GM18909 (cell line): ENCODE results near the gene PLCXD1.
"Not testable (repeated sequence)": the region's sequence is repeated elsewhere in the genome, so short reads cannot be mapped to it uniquely, and the experiment has no call there.

ENCODE experiments used
- ATAC-seq: cut with Tn5 transposase; IDR thresholded peaks from one replicate; pipeline ENCODE4 v1.9.1; 2021; ENCODE audit warnings: mild to moderate bottlenecking; ENCODE audit not compliant: unreplicated experiment, poor library complexity

The PLCXD1 gene

DNA sequence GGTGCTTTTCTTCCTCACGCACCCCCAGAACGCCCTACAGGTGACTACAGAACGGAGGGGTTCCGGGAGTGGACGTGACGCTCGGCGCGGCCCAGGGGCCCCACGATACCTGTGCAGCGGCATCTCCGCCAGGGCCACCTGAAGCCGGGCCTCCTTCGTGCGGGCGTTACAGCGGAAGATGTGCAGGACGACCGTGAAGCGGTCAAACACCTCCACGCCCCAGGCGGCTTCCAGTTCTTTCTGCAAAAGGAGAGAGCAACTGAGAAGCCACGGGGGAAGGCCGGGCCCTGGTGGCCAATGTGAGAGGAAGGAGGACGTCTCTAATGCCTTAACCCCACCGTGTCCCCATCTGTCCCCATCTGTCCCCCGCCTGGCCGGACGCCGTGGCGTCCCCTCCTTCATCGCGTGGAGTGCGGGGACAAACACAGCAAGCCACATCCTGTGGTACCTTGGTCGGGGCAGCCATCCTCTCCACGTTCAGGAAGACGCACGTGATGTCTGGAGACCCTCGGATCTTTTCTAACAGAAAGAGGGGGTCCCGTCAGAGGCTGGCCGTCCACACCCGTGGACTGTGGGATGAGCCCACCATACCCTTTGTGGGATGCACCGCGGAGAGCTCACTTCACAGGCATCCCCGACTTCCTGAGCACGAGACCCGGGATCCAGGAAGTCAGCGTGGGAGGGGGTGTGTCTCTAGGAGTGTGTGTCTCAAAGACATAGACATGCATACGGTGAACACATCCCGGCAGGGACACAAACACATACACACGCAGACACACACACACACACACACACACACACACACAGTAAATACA lies 33.8 kb downstream of the PLCXD1 start:
- ATAC-seq: no peak

DNA sequence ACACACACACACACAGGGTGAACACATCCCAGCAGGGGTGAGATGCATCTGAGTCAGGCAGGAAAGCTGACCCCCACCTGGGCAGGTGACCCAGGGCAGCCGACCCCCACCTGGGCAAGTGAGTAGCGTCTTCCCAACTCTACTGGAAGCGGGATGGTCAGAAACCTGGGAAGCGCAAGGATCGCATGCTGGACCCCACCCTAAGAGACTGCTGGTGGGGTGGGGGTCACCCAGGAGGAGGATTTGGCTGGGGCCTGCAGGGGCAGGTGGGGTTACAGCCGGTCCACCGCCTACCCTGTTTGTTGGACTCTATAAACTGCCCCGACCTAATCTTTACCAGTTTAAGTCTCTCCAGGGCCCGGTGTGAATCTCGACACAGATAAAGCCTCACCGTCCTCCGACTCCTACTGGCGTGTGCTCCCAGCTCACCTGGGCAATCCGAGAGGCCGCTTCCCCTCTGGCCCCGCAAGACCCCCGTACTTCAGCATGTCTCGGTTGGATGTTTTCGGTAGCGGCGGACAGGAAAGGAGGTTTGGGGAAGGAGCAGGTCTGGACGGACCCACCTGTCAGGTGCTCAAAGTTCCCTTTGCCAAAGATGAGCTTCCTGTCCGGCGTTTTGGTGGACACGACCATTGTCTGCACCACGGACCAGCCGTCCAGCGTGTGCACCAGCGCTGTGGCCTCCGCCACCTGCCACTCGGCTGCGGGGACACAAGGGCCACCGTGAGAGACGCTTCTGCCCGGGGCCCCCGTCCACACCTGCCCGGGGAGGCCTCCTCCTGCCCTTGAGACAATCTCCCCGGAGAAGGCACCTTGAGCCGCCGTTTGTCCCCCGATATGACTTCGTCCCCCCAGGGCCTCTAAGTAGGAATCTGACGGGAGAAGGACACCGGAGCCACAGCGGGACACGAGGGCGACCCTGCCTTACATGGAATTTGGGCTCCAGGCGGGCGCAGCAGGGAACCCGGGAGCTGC lies 35.5 kb downstream of the PLCXD1 start:
- ATAC-seq: no peak

DNA sequence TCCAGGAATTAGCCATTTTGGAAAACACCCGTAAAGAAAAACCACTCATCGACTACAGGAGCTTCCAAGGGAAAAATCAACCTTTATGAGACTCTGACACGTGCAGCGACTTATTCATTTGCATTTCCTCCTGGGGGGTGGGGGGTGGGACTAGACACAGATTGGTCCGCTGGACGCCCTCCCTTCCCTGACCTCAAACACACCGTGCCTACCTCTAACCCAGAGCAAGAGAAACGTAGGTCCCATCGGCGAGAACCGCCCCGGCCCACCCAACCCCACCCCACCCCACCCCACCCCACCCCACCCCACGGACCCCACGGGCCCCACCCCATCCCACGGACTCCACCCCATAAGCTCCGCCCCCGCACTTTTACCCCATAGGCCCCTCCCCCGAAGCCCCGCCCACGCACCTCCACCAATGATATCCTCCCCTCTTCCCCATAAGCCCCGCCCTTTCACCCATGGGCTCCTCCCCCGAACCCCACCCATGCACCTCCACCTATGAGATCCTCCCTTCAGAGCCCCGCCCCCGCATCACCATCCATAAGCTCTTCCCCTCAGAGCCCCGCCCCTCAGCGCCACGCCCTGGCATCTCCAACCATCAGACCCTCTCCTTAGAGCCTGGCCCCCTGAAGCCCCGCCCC lies 36.4 kb downstream of the PLCXD1 start:
- ATAC-seq: no peak

DNA sequence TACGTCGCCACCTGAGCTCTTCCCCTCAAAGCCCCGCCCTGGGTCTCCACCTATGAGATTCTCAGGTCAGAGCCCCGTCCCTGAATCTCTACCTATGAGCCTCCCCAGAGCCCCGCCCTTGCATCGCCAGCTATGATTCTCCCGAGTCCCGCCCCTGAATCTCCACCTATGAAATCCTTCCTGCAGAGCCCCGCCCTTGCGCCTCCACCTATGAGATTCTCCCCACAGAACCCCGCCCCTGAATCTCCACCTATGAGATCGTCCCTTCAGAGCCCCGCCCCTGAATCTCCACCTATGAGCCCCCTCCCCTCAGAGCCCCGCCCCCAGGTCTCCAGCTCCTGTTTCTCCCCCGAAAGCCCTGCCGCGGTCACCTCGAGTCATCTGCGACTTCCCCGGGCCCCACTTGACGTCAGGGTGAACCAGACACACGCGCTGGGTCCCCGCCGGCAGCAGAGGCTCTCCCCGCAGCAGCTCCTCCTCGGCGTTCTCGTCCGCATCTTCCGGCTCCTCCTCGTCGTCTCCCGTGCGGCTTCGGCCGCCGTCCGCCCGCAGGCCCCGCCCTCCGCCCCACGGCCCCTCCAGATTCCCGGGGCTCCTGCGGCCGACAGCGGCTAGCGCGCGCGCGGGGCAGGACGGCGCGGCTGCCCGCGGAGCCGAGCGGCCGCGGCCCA lies 37.0 kb downstream of the PLCXD1 start:
- ATAC-seq: peak; percentile 72

DNA sequence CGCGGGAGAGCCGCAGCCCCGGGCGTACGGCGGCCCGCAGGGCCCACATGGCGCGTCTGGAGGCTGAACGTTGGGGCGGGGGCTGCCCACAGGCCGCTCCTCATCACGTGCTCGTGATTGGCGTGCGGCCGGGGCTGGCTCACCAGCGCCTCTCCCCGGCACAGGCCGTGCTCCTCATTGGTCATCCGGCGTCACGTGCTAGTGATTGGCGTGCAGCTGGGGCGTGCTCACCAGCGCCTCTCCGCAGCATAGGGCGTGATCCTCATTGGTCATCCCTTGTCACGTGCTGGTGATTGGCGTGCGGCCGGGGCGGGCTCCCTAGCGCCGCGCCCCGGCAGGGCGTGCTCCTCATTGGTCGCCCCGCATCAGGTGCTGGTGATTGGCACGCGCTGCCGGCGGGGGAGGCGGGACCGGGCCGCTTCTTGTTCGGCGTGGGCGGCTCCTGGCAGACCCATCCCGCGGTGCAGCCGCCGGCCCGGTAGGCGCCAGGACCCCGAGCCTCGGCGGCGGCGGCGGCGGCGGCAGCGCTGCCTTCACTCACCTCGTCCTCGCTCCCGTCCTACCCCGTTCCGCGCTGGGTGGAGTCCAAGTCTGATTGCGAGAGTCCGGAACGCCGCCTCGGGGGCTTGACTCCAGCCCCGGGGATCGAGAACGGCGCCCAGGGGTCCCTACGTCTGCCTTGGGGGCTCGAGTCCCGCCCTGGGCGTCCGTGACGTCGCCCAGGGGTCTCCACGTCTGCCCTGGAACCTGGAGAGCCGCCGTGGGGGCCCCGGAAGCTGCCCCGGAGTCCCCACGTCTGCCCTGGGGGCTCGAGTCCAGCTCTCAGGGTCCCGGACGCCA lies 37.8 kb downstream of the PLCXD1 start, which contains the start of gene GTPBP6:
Gene GTPBP6 (minus strand): TSS at position 58 of the 840 bp plus-strand sequence. CDS start 9 bp downstream, at position 49.
- ATAC-seq: peak; percentile 85

DNA sequence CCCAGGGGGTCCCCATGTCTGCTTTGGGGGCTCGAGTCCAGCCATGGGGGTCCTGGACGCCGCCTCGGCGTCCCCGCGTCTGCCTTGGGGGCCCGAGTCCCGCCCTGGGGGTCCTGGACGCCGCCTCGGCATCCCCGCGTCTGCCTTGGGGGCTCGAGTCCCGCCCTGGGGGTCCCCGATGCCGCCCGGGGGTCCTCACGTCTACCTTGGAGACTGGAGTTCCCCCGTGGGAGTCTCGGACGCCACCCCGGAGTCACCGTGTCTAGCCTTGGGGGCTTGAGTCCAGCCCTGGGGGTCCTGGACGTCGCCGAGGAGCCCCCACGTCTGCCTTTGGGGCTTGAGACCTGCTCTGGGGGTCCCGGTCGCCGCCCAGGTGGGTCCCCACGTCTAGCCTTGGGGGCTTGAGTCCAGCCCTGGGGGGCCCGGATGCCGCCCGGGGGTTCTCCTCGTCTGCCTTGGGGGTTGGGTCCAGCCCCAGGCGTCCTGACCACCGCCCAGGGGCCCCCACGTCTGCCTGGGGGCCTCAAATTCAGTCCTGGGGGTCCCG lies 38.5 kb downstream of the PLCXD1 start:
- no peak for ATAC-seq

DNA sequence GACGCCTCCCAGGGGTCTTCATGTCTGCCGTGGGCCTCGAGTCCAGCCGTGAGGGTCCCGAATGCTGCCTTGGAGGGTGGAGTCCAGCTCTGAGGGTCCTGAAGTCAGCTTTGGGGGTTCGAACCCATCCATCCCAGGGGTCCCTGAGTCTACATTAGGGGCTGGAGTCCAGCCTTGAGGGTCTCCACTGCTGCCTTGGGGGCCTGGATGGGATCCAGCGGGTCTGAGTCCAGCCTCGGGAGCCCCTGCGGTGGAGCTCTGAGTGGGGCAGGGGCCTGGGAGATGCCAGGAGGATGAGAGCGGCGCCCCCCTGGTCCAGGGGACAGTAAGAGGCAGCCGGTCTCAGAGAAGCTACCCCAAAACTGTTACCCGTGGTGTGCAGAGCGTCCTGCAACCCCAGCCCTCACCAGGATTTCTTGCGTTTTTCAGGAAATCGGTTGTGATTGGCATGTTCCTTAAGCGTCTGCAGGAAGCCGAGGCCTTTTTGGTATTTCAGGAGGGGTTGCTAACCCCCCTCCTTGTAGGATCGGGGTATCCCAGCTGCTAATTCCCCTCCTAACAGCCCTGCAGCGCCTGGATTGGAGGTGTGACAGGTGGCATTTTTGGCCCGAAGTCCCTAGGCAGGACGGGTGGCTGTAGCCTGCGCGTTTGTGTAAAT lies 39.1 kb downstream of the PLCXD1 start:
- ATAC-seq: no peak

DNA sequence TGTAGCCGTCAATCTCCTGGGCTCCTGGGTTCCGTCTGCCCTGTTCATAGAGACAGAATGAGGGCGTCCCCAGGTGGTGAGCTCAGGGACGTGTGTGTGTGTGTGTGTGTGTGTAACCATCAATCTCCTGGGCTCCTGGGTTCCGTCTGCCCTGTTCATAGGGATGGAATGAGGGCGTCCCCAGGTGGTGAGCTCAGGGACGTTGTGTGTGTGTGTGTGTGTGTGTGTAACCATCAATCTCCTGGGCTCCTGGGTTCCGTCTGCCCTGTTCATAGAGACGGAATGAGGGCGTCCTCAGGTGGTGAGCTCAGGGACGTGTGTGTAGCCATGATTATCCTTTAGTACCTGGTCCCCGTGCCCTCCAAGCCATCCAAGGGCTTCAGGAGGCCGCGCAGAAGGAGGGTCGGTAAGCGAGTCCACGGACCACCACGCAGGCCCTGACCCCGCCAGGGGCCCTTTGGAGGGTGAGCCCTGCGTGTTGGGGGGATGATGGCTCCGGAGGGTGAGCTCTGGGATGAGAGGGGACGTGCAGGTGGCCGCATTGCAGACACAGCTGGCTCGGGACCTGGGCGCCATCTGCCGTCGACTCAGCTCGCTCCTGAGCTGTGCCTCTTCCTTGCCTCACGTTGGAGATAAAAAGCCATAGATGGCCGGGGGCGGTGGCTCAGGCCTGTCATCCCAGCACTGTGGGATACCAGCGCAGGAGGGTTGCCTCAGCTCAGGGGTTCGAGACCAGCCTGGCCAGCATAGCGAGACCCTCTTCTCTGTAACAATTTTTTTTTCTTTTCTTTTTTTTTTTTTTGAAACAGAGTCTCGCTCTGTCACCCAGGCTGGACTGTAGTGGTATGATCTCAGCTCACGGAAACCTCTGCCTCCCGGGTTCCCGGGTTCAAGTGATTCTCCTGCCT lies 42.8 kb downstream of the PLCXD1 start:
- no peak for ATAC-seq

DNA sequence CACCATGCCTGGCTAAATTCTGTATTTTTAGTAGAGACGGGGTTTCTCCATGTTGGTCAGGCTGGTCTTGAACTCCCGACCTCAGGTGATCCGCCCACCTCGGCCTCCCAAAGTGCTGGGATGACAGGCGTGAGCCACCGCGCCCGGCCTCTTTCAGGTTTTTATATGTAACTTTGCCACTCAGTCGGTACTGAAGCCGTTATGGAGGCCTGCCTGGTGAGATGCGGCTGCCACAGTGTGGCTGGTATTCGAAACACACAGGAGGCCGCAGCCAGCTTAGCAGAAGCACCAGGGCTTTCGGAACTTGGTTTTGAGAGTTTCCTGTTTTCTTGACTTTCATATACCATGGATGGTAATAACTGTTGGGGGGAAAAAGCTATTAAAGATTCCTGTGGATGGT lies 43.5 kb downstream of the PLCXD1 start:
- not testable (repeated sequence) for ATAC-seq

DNA sequence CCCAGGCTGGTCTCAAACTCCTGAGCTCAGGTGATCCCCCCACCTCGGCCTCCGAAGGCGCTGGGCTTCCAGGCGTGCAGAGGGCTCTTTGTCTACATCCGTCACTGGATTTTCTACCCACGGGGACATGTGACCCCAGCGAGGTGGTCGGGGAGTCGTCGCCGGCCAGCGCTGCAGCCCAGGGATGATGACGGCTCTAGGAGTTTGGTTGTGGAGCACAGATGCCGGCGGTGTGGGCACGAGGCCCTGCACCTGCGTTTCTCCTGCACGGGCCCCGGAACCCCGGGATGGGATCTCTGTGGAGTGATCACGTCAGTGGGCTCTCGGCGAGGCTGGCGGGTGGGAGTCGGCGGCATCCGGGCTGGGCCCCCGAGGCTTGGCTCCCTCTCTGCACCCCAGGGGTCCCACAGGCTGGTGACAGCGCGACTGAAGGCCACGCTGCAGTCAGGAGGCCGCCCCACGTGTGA lies 46.5 kb downstream of the PLCXD1 start:
- ATAC-seq: no peak

DNA sequence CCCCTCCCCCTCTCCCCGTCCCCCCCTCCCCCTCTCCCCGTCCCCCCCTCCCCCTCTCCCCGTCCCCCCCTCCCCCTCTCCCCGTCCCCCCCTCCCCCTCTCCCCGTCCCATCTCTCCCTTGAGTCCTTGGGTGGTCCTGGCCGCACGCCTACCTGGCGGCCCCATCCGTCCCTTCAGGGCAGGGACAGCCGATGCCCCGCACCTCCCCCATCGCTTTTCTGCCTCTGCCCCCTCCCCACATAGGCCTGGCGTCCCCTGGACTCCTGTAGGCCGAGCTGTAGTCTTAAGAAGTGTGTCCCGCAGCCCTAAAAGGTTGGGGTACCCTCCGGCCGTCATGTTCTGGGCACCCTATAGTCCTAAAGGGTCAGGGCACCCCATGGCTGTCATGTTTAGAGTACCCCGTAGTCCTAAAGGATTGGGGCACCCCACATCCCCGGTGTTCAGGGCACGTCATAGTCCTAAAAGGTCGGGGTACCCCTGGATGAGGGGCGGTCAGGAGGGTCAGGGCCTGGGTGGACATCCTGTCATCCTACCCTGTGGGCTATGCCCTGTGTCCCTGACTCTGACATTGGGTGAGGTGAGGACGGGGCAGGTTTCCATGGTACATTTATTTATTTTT lies 48.2 kb downstream of the PLCXD1 start:
- ATAC-seq: no peak

DNA sequence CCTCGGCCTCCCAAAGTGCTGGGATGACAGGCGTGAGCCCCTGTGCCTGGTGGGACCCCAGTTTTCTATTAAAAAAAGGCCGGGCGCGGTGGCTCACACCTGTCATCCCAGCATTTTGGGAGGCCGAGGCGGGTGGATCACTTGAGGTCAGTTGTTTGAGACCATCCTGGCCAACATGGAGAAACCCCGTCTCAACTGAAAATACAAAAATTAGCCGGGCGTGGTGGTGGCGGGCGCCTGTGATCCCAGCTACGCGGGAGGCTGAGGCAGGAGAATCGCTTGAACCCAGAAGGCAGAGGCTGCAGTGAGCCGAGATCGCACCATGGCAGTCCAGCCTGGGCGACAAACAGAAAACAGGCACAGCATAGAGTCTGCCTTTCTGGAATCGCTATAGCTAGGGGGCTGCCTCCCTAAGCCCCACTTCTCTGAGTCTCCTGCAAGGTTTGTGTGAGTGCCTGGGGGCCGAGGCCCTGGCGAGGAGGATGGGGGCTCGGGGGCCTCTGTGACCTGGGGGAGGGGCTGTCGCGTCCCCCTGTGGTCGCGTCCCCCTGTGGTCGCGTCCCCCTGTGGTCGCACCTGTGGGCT lies 49.1 kb downstream of the PLCXD1 start:
- not testable (repeated sequence) for ATAC-seq

DNA sequence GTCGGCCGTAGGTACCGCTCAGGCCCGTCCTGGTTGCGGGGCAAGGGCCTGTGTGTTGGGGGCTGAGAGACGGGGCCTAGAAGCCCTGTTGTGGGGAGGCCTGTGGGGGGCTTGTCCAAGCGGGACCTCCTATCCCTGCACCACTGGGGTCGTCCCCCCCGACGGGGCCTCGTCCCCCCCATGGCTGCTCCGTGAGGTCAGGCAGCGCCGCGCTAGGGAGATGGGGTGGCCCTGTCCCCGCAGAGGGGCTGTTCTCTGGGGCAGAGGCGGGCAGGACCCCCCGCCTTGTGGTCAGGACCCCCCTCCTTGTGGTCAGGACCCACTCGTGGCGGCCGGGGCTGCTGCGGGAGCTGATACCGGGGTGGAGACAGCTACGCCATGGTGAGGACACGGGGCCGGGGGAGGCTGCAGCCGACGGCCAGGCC lies 49.6 kb downstream of the PLCXD1 start:
- no peak for ATAC-seq

DNA sequence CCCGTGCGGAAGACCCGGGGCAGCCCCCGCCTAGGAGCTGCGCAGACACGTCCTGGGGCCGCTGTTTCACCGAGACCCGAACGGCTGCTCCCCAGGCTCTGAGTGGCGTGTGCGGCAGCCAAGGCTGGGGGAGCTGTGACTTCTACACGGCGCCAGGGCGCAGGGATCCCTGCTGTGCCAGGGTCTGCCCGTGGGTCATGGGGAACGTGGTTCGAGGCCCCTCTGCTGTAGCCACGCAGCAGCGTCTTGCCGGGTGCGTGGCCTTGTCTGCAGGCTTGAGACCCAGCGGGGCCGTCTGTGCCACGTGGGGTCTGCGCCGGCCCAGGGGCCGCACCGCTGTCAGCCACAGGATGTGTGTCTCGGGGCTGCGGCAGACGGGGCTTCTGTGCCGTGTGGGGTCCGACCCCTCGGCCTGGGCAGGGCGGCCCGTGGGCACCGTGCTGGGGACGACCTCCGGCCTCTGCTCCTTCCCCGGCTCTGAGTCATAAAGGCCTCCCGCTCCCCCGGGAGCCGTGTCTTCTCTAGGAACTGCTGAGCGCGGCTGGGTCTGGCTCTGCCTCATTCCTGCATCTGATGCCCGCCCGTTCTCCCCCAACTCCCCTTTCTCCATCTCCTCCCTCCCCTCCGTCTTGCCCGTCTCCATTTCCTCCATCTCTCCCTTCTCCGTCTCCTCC lies 50.1 kb downstream of the PLCXD1 start:
- ATAC-seq: no peak

DNA sequence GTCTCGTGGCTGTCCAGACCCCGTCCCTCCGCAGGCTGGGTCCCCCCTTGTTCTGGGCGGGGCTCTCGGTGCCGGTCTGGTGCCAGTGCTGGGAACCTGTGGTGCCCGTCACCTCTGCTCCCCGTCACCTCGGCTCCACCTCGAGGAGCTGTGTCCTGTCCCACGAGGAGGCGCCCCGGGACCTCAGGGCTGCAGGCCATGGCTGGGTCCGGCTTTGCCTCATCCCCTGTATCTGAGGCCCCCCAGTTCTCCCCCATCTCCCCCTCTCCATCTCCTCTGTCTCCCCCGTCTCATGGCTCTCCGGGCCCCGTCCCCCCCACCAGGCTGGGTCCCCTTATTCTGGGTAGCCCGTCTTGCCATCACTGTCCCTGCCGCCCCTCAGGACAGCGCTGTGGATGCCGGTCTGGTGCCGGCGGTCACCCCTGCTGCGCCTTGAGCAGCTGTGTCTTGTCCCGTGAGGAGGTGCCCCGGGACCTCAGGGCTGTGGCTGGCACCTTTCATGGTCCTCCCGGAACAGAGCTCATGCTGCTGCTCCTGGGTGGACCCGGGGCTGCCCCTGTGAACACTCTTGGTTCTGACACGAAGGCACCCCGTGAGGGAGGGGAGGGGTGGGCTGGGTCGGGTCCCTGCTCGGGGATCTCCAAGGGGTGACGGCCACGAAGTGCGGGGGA lies 50.8 kb downstream of the PLCXD1 start:
- no peak for ATAC-seq
